Right lobe of liver (tissue), 4 donors: ENCODE results near the gene MOV10.

ENCODE experiments used
- POLR2A ChIP-seq: fragments of 450-650 bp; IDR thresholded peaks from one replicate; pipeline ENCODE4 v1.6.1; 2017; ENCODE audit warnings: antibody characterized with exemption, mild to moderate bottlenecking
- TF ChIP-seq, protein P1 (sequence below), 4 donors: fragments of 200-600 bp in 3 of 4; fragments of 450-650 bp in 1 of 4; IDR thresholded peaks; one replicate each; pipeline versions ENCODE4 v1.5.1 to v1.8.0; 2016 to 2022; ENCODE audit warnings: antibody characterized with exemption in 4 of 4, mild to moderate bottlenecking in 2 of 4
- donor health status: DM: no; HTN: no; CAD: no.
- donor health status: DM: no; HTN: no; CAD: no.
- donor health status: DM: no; HTN: yes; CAD: no.

- no peak for TF ChIP-seq POLR2A
- TF ChIP-seq, protein P1, sequence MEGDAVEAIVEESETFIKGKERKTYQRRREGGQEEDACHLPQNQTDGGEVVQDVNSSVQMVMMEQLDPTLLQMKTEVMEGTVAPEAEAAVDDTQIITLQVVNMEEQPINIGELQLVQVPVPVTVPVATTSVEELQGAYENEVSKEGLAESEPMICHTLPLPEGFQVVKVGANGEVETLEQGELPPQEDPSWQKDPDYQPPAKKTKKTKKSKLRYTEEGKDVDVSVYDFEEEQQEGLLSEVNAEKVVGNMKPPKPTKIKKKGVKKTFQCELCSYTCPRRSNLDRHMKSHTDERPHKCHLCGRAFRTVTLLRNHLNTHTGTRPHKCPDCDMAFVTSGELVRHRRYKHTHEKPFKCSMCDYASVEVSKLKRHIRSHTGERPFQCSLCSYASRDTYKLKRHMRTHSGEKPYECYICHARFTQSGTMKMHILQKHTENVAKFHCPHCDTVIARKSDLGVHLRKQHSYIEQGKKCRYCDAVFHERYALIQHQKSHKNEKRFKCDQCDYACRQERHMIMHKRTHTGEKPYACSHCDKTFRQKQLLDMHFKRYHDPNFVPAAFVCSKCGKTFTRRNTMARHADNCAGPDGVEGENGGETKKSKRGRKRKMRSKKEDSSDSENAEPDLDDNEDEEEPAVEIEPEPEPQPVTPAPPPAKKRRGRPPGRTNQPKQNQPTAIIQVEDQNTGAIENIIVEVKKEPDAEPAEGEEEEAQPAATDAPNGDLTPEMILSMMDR (IDR thresholded peaks at IDR 0.05): no peak
Observed at GRCh38 chr1:112702067-112702395, 27.6 kb downstream of the MOV10 start.
